Measurements from ENCODE around the gene CST8.

The CST8 gene

GRCh38 chr20:23476015-23476754 lies 14.7 kb upstream of the CST8 start:
- DNase-seq = no peak

- DNase-seq = no peak
Observed at GRCh38 chr20:23477223-23477622, 13.7 kb upstream of the CST8 start.

- no peak for DNase-seq
Observed at GRCh38 chr20:23479043-23479442, 11.9 kb upstream of the CST8 start.

- no peak for DNase-seq
Observed at GRCh38 chr20:23482138-23482537, 8.8 kb upstream of the CST8 start.

GRCh38 chr20:23484081-23484480 lies 6.8 kb upstream of the CST8 start:
- no peak for DNase-seq

- no peak for DNase-seq
Observed at GRCh38 chr20:23488470-23488869, 2.4 kb upstream of the CST8 start.

GRCh38 chr20:23488996-23489395 lies 1.9 kb upstream of the CST8 start:
- DNase-seq = no peak

- no peak for DNase-seq
Observed at GRCh38 chr20:23492292-23492691, 1.4 kb downstream of the CST8 start.

- no peak for DNase-seq
Observed at GRCh38 chr20:23493172-23493772, 2.4 kb downstream of the CST8 start.

- DNase-seq = no peak
Observed at GRCh38 chr20:23497536-23497935, 6.6 kb downstream of the CST8 start.

GRCh38 chr20:23501926-23502325 lies 11.0 kb downstream of the CST8 start:
- DNase-seq = no peak

GRCh38 chr20:23503649-23504048 lies 12.7 kb downstream of the CST8 start:
- no peak for DNase-seq

GRCh38 chr20:23507346-23507745 lies 16.4 kb downstream of the CST8 start:
- DNase-seq = no peak

- no peak for DNase-seq
Observed at GRCh38 chr20:23508449-23509229, 17.7 kb downstream of the CST8 start.

GRCh38 chr20:23509247-23509913 lies 18.5 kb downstream of the CST8 start:
- no peak for DNase-seq

- DNase-seq = no peak
Observed at GRCh38 chr20:23510000-23510590, 19.2 kb downstream of the CST8 start.

GRCh38 chr20:23513164-23513563 lies 22.2 kb downstream of the CST8 start:
- DNase-seq = no peak

- no peak for DNase-seq
Observed at GRCh38 chr20:23514848-23515247, 23.9 kb downstream of the CST8 start.

- DNase-seq = no peak
Observed at GRCh38 chr20:23515250-23515939, 24.5 kb downstream of the CST8 start.

- no peak for DNase-seq
Observed at GRCh38 chr20:23517719-23518118, 26.8 kb downstream of the CST8 start.

GRCh38 chr20:23519556-23519955 lies 28.6 kb downstream of the CST8 start:
- DNase-seq = no peak

- DNase-seq = no peak
Observed at GRCh38 chr20:23520185-23520584, 29.3 kb downstream of the CST8 start.
